K562 (cell line): ENCODE data around the gene ZDHHC14. TPM values are rescaled to one million over a fixed set of nuclear protein-coding genes. Genes with fewer than 3 reads are reported as not detected.

ENCODE experiments used
- BCLAF1 ChIP-seq, 2 experiments: fragments of 450-650 bp in 1 of 2; IDR thresholded peaks; 2 replicates each; pipeline ENCODE4 v1.6.1; 2011 to 2017; ENCODE audit warnings: low read depth in 2 of 2, antibody characterized with exemption in 1 of 2, borderline replicate concordance in 1 of 2, low read length in 1 of 2, mild to moderate bottlenecking in 1 of 2, mixed read lengths in 1 of 2; ENCODE audit not compliant: control insufficient read depth in 1 of 2
- CREB3L1 ChIP-seq: fragments of 450-650 bp; IDR thresholded peaks from 2 replicates; pipeline ENCODE4 v1.6.1; 2014; ENCODE audit warnings: low read depth, mild to moderate bottlenecking, moderate library complexity, borderline replicate concordance
- FOXP1 ChIP-seq: sonication (generic); formaldehyde crosslinking; IDR thresholded peaks from 2 replicates; pipeline ENCODE4 v1.8.0; 2022; ENCODE audit warnings: mild to moderate bottlenecking, missing genetic modification reagents
- MYBL2 ChIP-seq, 2 experiments: fragments of 450-650 bp in 1 of 2; sonication (generic) in 1 of 2; formaldehyde crosslinking in 1 of 2; IDR thresholded peaks; 2 replicates each; pipeline versions ENCODE4 v1.6.1 to v1.8.1; 2017 to 2022; ENCODE audit warnings: borderline replicate concordance in 1 of 2, inconsistent platforms in 1 of 2, low read depth in 1 of 2, mild to moderate bottlenecking in 1 of 2, missing genetic modification reagents in 1 of 2, moderate library complexity in 1 of 2
- PCBP2 ChIP-seq: fragments of 200-400 bp; formaldehyde crosslinking; IDR thresholded peaks from 2 replicates; pipeline ENCODE4 v1.6.1; 2018; ENCODE audit warnings: low read length, low read depth, mild to moderate bottlenecking, moderate library complexity; ENCODE audit not compliant: poor library complexity, severe bottlenecking
- TARDBP ChIP-seq: fragments of 450-650 bp; IDR thresholded peaks from 2 replicates; pipeline ENCODE4 v1.6.1; 2016
- ZKSCAN1 ChIP-seq: fragments of 150-350 bp; IDR thresholded peaks from 2 replicates; pipeline ENCODE4 v1.6.1; 2016; ENCODE audit warnings: low read depth, low read length
- ZKSCAN3 ChIP-seq: fragments of 250-450 bp; sonication (Bioruptor Pico); IDR thresholded peaks from 2 replicates; pipeline ENCODE4 v1.4.0; 2020
- ZNF57 ChIP-seq: fragments of 450-650 bp; formaldehyde crosslinking; IDR thresholded peaks from 2 replicates; pipeline ENCODE4 v1.4.0; 2020; ENCODE audit warnings: mild to moderate bottlenecking, moderate library complexity
- ZNF609 ChIP-seq: sonication (generic); formaldehyde crosslinking; IDR thresholded peaks from 2 replicates; pipeline ENCODE4 v1.8.1; 2023; ENCODE audit warnings: missing genetic modification reagents, mild to moderate bottlenecking, borderline replicate concordance
- polyA plus RNA-seq, 8 experiments: library from polyadenylated mRNA; depleted of rRNA in 4 of 8; stranded (reverse) in 5 of 8; unstranded in 3 of 8; fragments of >200 nt; fragmentation: Nextera tagmentation in 2 of 8; fragmentation: Illumina TruSeq in 1 of 8; extraction: Ambion mirVana in 2 of 8; extraction: Trizol in 1 of 8; gene quantifications; 2 replicates each; pipeline versions ENCODE4 v1.2.1 to v1.2.3, GENCODE V29; 2011 to 2014; ENCODE audit warnings: inconsistent platforms in 1 of 8, missing spikeins in 1 of 8
- total RNA-seq, 7 experiments: library from RNA; depleted of rRNA in 6 of 7; stranded (reverse); fragments of >200 nt in 6 of 7; fragmentation: Illumina TruSeq in 2 of 7; extraction: Trizol in 2 of 7; gene quantifications; 2 replicates each; pipeline versions ENCODE4 v1.2.1 to v1.2.3, GENCODE V29; 2011 to 2021; ENCODE audit warnings: low replicate concordance in 1 of 7
- TF ChIP-seq, protein P1 (sequence below): fragments of 250-450 bp; sonication (Bioruptor Pico); IDR thresholded peaks from 2 replicates; pipeline ENCODE4 v1.5.0; 2020; ENCODE audit warnings: mild to moderate bottlenecking

Gene ZDHHC14
- total and polyA plus RNA-seq, 9 of the 15 experiments (the other 6 are each of a cell fraction or from before 2014, with no cell fraction given): 0.92 to 23.1 (median 13.8) TPM

GRCh38 chr6:157379656-157380457, 1.1 kb upstream of the ZDHHC14 start (continued):
- peak; percentile 80 for TF ChIP-seq CREB3L1
- TF ChIP-seq FOXP1 (CRISPR knock-in tag): no peak
- TF ChIP-seq ZNF609 (CRISPR knock-in tag): peak; percentile 21; the same call in 1 of the 2 replicates
- TF ChIP-seq ZKSCAN1: no peak
- no peak for TF ChIP-seq TARDBP
- TF ChIP-seq BCLAF1 (IDR thresholded peaks at IDR 0.05; ENCODE audit: borderline replicate concordance in 1 of 2, control insufficient read depth in 1 of 2, low read depth in 2 of 2, low read length in 1 of 2): no peak
- no peak for TF ChIP-seq MYBL2 (IDR thresholded peaks at IDR 0.05; ENCODE audit: low read depth)
- TF ChIP-seq MYBL2 (CRISPR knock-in tag; IDR thresholded peaks at IDR 0.05; ENCODE audit: borderline replicate concordance): no peak
- TF ChIP-seq ZKSCAN3 (CRISPR knock-in tag): no peak
- no peak for TF ChIP-seq ZNF57 (CRISPR knock-in tag)
- TF ChIP-seq PCBP2: no peak
- TF ChIP-seq, protein P1, sequence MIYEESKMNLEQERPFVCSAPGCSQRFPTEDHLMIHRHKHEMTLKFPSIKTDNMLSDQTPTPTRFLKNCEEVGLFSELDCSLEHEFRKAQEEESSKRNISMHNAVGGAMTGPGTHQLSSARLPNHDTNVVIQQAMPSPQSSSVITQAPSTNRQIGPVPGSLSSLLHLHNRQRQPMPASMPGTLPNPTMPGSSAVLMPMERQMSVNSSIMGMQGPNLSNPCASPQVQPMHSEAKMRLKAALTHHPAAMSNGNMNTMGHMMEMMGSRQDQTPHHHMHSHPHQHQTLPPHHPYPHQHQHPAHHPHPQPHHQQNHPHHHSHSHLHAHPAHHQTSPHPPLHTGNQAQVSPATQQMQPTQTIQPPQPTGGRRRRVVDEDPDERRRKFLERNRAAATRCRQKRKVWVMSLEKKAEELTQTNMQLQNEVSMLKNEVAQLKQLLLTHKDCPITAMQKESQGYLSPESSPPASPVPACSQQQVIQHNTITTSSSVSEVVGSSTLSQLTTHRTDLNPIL (CRISPR knock-in tag): no peak
